Breast epithelium (tissue), 4 donors: ENCODE measurements around the gene PRKN. TPM values are rescaled to one million over a fixed set of nuclear protein-coding genes. Genes with fewer than 3 reads are reported as not detected.

ENCODE experiments used
- DNase-seq, 2 donors: peaks; one replicate each; pipeline ENCODE4 v3.0.0-alpha.2; 2019; ENCODE audit warnings: low spot score in 2 of 2
- H3K27ac ChIP-seq, 2 donors: fragments of 200-600 bp; sonication (generic) in 1 of 2; one replicate each; pipeline ENCODE4 v1.5.1; 2016 to 2019; ENCODE audit warnings: mild to moderate bottlenecking in 1 of 2
- H3K27me3 ChIP-seq, 2 donors: fragments of 200-600 bp; sonication (generic) in 1 of 2; one replicate each; pipeline versions ENCODE4 v1.5.1 to v1.6.0; 2017 to 2019; ENCODE audit warnings: control low read depth in 1 of 2, mild to moderate bottlenecking in 1 of 2
- H3K36me3 ChIP-seq: fragments of 200-600 bp; one replicate; pipeline ENCODE4 v1.5.1; 2019
- H3K4me1 ChIP-seq, 2 donors: fragments of 200-600 bp; sonication (generic); one replicate each; pipeline ENCODE4 v1.5.1; 2016 to 2019; ENCODE audit warnings: control low read depth in 1 of 2
- H3K4me3 ChIP-seq, 3 donors: fragments of 200-600 bp; sonication (generic); 1 replicate in 2 of 3; 2 replicates in 1 of 3; pipeline ENCODE4 v1.5.1; 2016 to 2019; ENCODE audit warnings: mild to moderate bottlenecking in 3 of 3, moderate library complexity in 2 of 3
- H3K9me3 ChIP-seq, 2 donors: fragments of 200-600 bp; sonication (generic) in 1 of 2; one replicate each; pipeline ENCODE4 v1.5.1; 2016 to 2019; ENCODE audit warnings: control low read depth in 1 of 2
- CTCF ChIP-seq, 3 donors: fragments of 450-650 bp; IDR thresholded peaks; one replicate each; pipeline ENCODE4 v1.5.1; 2016 to 2017; ENCODE audit warnings: antibody characterized with exemption in 3 of 3, mild to moderate bottlenecking in 3 of 3, moderate library complexity in 3 of 3
- POLR2A ChIP-seq: fragments of 450-650 bp; IDR thresholded peaks from one replicate; pipeline ENCODE4 v1.6.1; 2016; ENCODE audit warnings: antibody characterized with exemption, mild to moderate bottlenecking, moderate library complexity
- POLR2AphosphoS5 ChIP-seq, 3 donors: sonication (generic); formaldehyde crosslinking; IDR thresholded peaks; one replicate each; pipeline ENCODE4 v1.6.1; 2017; ENCODE audit warnings: antibody characterized with exemption in 3 of 3
- intact Hi-C: fragments of 100-400 bp; cut with DNase I; formaldehyde crosslinking; loops from one replicate; pipeline ENCODE4 v1.15.1; 2023; ENCODE audit warnings: low total_unique reads
- total RNA-seq, 3 donors: library from RNA; depleted of rRNA; stranded (reverse); fragments of >200 nt; gene quantifications; one replicate each; pipeline ENCODE4 v1.1.0, GENCODE V29; 2016

The PRKN gene
- total RNA-seq, 3 donors from 2014 or later = 7.2 to 19.0 (median 11.2) TPM

- no peak overlapping the region for H3K27ac ChIP-seq
- H3K4me3 ChIP-seq = no peak overlapping the region
- DNase-seq = no peak
- no peak for TF ChIP-seq POLR2A
- no peak for TF ChIP-seq CTCF (IDR thresholded peaks at IDR 0.05)
- TF ChIP-seq POLR2AphosphoS5 (IDR thresholded peaks at IDR 0.05) = no peak
- no peaks in the 10 kb centered on the region for H3K36me3 ChIP-seq
- H3K27me3 ChIP-seq = no peaks in the 10 kb centered on the region
- H3K4me1 ChIP-seq = no peaks in the 10 kb centered on the region
- no peaks in the 10 kb centered on the region for H3K9me3 ChIP-seq
- intact Hi-C loops = no loop called here
Measured at GRCh38 chr6:161674930-161675682, 1052.5 kb downstream of the PRKN start.

- Histone ChIP-seq H3K27me3 (no peaks in the 10 kb centered on the region), H3K27ac (no peak overlapping the region), H3K4me3 (no peak overlapping the region), H3K4me1 (no peaks in the 10 kb centered on the region), H3K9me3 (no peaks in the 10 kb centered on the region), H3K36me3 (no peaks in the 10 kb centered on the region)
- no peak for DNase-seq
- TF ChIP-seq CTCF (IDR thresholded peaks at IDR 0.05) (no peak), POLR2AphosphoS5 (IDR thresholded peaks at IDR 0.05) (no peak)
- intact Hi-C loops = no loop called here
Measured at GRCh38 chr6:161673026-161673425, 1054.5 kb downstream of the PRKN start.

GRCh38 chr6:161671117-161671516 lies 1056.4 kb downstream of the PRKN start:
- Histone ChIP-seq H3K36me3 (no peaks in the 10 kb centered on the region), H3K27ac (no peak overlapping the region), H3K27me3 (no peaks in the 10 kb centered on the region), H3K4me3 (no peak overlapping the region), H3K9me3 (no peaks in the 10 kb centered on the region), H3K4me1 (no peaks in the 10 kb centered on the region)
- no peak for DNase-seq
- intact Hi-C loops = no loop called here
- TF ChIP-seq POLR2AphosphoS5 (IDR thresholded peaks at IDR 0.05) (no peak), CTCF (IDR thresholded peaks at IDR 0.05) (no peak), POLR2A (no peak)

- Histone ChIP-seq H3K4me3 (no peak overlapping the region), H3K4me1 (no peaks in the 10 kb centered on the region), H3K36me3 (no peaks in the 10 kb centered on the region), H3K27ac (no peak overlapping the region), H3K27me3 (no peaks in the 10 kb centered on the region), H3K9me3 (peaks cover 1 to 3% of the 10 kb centered on the region in 2 donors)
- TF ChIP-seq POLR2AphosphoS5 (IDR thresholded peaks at IDR 0.05) = no peak
- TF ChIP-seq POLR2A = no peak
- no peak for TF ChIP-seq CTCF (IDR thresholded peaks at IDR 0.05)
- DNase-seq = no peak
- intact Hi-C loops = no loop called here
Measured at GRCh38 chr6:161668665-161669064, 1058.9 kb downstream of the PRKN start.

GRCh38 chr6:161667957-161668356 lies 1059.6 kb downstream of the PRKN start:
- DNase-seq = no peak
- TF ChIP-seq POLR2A (no peak), POLR2AphosphoS5 (IDR thresholded peaks at IDR 0.05) (no peak), CTCF (IDR thresholded peaks at IDR 0.05) (no peak)
- no peaks in the 10 kb centered on the region for H3K4me1 ChIP-seq
- H3K27ac ChIP-seq = no peak overlapping the region
- H3K9me3 ChIP-seq = peaks cover 4 to 8% of the 10 kb centered on the region in 2 donors
- no peaks in the 10 kb centered on the region for H3K27me3 ChIP-seq
- intact Hi-C loops = no loop called here
- H3K4me3 ChIP-seq = no peak overlapping the region
- no peaks in the 10 kb centered on the region for H3K36me3 ChIP-seq
